Epidermal melanocyte (primary cell): Measurements from ENCODE around the gene OR56A1.
A peak's percentile ranks its signal among the peaks of the same experiment; 100 is the strongest.
"Not testable (repeated sequence)": the region's sequence is repeated elsewhere in the genome, so short reads cannot be mapped to it uniquely, and the experiment has no call there.

Experiments used
- DNase-seq: peaks from one replicate; pipeline ENCODE4 v3.0.0; 2011; ENCODE audit warnings: low spot score; ENCODE audit not compliant: insufficient read length

The OR56A1 gene

DNA sequence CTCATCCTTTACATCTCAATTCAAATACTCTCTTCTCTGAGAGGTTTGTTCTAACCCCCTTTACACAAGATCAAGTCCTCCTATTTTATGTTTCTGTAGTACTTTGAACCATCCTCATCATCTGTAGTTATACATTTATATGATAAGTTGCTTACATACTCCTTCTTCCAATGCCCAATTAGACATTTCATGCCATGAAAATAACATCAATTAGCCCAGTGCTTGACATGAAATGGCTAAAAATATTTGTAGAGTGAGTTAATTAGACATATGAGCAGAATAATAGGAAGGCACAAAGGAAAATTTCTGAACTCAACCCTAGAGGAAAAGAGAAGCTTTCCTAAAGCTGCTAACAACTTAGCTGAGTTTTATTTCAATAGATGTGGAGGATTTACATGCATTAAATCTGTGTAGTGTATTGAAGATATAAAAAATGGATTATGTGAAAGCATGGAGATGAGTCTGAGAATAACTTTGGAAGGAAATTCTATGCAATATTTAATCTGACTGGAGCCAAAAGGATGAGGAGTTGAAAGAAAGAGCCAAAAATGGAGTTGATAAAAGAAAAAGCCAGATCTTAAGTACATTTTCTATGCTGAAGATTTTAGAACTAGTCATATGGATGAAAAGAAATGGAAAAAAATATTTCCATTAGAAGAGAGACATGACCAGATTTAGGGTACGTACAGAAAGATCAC lies at the start of gene OR56A1:
Gene OR56A1, minus strand, starts transcription at position 51 of the 698 bp plus-strand sequence. CDS start 3,066 bp downstream, outside the sequence.
- no peak for DNase-seq

DNA sequence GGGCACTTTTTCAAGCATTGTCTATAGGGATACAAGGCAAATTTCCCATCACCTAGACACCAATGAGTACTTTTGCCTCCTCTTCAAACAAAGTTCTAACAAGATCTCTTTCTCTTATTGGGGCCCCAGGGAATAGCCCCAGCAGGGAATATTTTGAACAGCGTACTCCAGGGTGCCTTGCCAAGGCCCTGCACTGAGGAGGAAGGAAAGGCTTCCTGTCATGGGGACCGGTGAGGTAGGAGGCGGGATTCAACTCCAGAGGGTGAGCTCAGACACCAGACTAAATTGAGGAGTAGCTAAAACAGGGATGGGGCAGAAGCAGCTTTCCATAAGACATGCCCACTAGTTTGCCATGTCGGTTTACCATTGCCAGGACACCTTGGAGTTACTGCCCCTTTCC lies 48.9 kb upstream of the OR56A1 start:
- DNase-seq: no peak

DNA sequence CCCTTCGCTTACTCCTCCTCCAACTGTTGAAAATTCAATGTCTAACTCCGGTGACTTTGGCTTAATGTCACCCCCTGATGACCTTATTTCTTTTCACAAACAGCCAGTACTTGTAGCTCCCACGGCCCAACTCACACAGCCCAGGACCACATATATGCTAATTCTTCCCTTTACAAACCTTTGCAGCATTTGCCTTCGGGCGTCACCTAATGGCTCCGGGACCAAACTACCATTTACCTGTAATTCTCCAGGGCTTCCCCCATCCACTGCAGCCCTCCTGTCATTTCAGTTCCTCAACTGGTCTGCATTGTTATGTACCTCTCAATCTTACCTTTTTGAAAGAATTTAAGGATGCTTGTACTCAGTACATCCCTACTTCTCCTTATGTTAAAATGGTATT lies 47.2 kb upstream of the OR56A1 start:
- DNase-seq: no peak

GRCh38 chr11:6076443-6076842 lies 45.9 kb upstream of the OR56A1 start:
- not testable (repeated sequence) for DNase-seq

GRCh38 chr11:6067502-6067901 lies 36.9 kb upstream of the OR56A1 start:
- DNase-seq: no peak

DNA sequence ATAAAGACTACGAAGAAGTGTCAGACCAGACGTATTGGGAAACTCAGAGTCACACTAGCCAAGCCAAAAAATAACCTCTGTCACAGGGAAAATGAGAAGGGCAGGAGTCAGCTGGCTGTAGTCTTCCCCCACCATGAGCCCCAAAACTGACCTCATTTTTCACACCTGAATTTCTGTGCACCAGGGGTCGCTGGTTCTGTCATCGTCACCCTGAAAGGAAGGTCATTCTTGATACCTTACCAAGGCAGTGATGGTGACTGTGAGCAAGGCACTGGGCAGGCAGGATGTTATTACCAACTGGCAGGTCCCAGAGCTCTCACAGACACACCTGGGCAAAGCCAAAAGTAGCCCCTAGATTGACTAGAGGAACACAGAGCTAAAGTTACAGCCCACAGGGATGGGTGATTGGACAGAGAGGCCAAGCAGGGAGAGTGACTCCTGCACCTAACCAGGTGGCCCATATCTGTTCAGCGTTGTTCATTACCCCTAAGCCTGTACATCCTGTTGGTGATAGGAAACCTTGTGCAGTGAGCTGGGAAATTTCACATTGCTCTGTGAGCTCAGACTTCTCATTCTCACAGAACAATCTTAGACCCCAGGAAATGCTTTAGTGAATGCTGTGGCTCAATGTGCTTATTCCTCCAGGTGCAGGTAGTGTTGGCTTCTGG lies 32.3 kb upstream of the OR56A1 start:
- no peak for DNase-seq

DNA sequence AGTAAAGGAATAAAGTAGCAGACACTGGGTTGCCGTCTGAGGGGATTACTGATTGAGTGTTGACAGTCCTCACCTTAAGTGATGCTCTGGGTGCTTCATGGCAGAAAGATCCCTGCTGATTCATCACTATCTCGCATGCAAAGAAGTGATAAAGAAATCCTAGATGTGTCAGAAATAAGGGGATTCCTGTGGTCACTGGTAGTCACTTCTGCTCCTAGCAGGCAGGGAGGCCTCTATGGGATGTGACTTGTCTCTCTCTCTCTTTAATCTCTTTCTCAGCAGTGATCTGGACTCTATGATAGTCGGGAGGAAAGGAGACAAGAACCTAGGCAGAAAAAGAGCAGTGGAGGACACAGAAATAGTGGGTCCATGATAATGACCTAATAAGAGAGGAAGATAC lies 30.9 kb upstream of the OR56A1 start:
- DNase-seq: no peak

DNA sequence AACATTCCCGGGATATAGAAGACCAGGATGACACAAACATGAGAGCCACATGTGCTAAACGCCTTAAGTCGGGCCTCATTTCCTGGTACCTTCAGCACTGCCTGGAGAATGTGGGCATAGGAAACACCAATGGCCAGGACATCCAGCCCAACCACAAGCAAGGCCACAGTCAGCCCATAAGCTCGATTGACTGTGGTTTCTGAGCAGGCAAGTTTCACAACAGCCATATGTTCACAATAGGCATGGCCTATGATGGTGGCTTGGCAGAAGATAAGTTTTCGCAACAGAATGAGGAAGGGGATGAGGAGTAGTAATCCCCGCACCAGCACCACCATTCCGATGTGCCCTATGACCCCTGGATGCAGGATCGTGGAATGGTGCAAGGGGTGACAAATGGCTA lies 26.9 kb upstream of the OR56A1 start:
- no peak for DNase-seq

GRCh38 chr11:6055569-6055968 lies 25.0 kb upstream of the OR56A1 start:
- DNase-seq: no peak

GRCh38 chr11:6052374-6052773 lies 21.8 kb upstream of the OR56A1 start:
- DNase-seq: no peak

GRCh38 chr11:6040874-6041273 lies 10.3 kb upstream of the OR56A1 start:
- no peak for DNase-seq

GRCh38 chr11:6027501-6027900 lies 3.1 kb downstream of the OR56A1 start:
- no peak for DNase-seq

DNA sequence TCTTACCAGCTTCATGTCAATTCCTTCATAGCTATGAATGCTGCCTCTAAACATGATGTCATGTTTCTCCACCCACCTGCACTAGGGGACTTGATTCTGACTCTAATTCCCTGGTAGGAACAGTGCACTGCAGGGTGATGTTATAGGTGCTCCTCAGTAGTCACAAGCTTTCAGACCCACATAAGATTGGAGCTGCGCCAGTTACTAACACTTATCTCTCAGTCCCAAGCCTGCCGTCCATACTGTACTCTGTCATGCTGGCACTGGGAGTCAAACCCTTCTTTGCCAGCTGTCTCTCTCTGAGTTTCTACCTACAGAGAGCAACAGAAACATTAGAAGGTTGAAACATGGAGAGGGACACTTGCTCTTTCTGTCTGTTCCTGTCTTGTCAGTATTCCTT lies 5.5 kb downstream of the OR56A1 start:
- no peak for DNase-seq

DNA sequence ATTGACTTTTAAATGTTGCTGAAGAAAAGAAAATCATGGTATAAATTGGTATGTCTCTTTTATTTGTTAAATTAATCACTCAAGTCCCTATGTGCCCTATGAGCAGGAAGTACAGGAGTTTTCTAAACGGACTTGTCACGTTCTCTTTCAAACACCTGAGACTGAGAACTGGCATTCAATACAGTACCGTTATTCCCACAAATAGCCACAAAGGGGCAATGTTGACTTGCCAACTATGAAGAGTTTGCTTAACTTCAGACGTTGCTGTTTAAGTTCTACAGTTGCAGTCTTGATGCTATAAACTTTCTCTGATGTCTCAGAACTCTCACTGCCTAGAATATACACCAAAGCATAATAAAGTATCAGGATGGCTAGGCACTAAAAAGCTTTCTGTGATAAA lies 7.6 kb downstream of the OR56A1 start:
- DNase-seq: no peak

- no peak for DNase-seq
Measured at GRCh38 chr11:6013042-6013441, 17.5 kb downstream of the OR56A1 start.

- DNase-seq: no peak
Measured at GRCh38 chr11:6012035-6012668, 18.4 kb downstream of the OR56A1 start.

- DNase-seq: no peak
Measured at GRCh38 chr11:6006846-6007245, 23.7 kb downstream of the OR56A1 start, which contains the start of gene OR56A4. TSS of gene OR56A4 (minus strand) at chr11:6006946. CDS start at chr11:6002992, 3,954 bp downstream.

DNA sequence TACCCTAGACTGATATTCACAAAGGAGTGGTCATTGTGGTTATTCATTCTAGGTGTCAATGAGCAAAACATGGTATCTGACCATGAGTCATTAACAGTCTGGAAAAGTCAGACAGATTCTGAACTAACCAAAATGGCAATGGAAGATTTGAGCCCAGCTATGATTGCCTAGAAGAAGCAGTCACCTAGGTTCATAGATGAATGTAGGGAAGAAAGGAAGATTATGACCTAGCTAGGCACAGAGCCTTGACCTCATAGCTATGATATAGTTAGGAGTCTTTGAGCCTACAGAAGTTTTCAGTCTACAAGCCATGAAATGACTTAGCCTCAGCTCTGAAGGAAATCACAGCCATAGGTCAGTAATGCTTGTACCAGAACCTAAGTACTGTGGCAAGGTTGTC lies 24.2 kb downstream of the OR56A1 start:
- DNase-seq: no peak

DNA sequence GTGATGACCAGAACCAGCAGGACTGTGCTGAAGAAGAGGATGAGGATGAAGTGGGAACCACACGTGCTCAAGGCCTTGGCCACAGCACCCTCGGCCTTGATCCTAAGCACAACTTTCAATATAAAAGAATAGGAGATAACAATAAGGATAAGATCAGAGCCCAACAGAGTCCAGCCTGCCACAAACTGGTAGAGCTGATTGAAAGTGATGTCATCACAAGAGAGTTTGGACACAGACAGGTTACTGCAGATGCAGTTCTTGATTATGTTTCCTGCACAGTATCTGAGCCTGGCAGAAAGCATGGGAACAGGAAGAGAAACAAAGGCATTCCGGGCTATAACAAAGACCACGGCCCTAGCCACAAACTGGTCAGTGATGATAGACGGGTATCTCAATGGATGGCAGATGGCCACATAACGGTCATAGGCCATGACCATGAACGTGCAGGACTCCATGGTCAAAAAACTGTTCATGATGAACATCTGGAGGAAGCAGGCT lies 28.3 kb downstream of the OR56A1 start:
- DNase-seq: no peak

GRCh38 chr11:5994791-5995190 lies 35.8 kb downstream of the OR56A1 start:
- DNase-seq: no peak

- DNase-seq: peak; percentile 50
Measured at GRCh38 chr11:5992604-5993251, 37.8 kb downstream of the OR56A1 start.

DNA sequence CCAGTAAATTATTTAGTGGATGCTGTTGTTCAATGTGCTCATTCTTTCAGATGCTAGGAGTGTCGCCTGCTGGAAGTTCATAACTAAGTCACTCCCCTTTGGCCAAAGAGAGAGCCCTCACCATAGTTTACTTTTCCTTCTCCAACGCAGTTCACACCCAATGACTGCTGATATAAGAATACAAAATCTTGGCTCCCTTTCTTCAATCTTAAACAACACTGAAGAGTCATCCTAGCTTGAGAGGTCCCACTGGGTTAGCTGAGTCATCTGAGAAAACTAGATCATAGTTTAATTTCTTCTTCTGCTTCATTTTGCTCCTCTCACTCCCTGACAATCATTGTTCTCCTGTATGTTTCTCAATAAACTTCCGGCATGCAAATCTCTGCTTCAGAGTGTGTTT lies 38.4 kb downstream of the OR56A1 start:
- DNase-seq: no peak
